ENCODE results near the gene SDCBP2. TPM values are rescaled to one million over a fixed set of nuclear protein-coding genes. Genes with fewer than 3 reads are reported as not detected.

SDCBP2 gene
- total and polyA plus RNA-seq, 2 of the 8 experiments (the other 6 are each of a cell fraction or from before 2014, with no cell fraction given): 4.2 to 6.7 TPM

DNA sequence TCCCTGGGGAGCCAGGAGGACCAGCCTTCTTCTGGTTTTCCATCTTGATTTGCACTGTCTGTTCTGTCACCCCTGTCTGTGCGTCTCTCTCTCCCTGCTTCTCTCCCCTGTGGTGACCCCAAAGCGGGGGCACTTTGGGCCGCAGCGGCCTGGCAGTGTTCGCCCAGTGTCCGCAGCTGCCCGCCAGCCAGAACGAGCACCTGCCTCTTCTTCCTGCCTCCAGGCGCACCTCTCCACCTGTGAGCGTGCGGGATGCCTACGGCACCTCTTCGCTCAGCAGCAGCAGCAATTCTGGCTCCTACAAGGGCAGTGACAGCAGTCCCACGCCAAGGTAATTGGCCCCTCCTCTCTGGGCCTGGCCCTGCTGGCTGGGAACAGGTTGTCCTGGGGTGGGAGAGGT, 32.0 kb downstream of the SDCBP2 start (continued):
- TF ChIP-seq, protein P1, sequence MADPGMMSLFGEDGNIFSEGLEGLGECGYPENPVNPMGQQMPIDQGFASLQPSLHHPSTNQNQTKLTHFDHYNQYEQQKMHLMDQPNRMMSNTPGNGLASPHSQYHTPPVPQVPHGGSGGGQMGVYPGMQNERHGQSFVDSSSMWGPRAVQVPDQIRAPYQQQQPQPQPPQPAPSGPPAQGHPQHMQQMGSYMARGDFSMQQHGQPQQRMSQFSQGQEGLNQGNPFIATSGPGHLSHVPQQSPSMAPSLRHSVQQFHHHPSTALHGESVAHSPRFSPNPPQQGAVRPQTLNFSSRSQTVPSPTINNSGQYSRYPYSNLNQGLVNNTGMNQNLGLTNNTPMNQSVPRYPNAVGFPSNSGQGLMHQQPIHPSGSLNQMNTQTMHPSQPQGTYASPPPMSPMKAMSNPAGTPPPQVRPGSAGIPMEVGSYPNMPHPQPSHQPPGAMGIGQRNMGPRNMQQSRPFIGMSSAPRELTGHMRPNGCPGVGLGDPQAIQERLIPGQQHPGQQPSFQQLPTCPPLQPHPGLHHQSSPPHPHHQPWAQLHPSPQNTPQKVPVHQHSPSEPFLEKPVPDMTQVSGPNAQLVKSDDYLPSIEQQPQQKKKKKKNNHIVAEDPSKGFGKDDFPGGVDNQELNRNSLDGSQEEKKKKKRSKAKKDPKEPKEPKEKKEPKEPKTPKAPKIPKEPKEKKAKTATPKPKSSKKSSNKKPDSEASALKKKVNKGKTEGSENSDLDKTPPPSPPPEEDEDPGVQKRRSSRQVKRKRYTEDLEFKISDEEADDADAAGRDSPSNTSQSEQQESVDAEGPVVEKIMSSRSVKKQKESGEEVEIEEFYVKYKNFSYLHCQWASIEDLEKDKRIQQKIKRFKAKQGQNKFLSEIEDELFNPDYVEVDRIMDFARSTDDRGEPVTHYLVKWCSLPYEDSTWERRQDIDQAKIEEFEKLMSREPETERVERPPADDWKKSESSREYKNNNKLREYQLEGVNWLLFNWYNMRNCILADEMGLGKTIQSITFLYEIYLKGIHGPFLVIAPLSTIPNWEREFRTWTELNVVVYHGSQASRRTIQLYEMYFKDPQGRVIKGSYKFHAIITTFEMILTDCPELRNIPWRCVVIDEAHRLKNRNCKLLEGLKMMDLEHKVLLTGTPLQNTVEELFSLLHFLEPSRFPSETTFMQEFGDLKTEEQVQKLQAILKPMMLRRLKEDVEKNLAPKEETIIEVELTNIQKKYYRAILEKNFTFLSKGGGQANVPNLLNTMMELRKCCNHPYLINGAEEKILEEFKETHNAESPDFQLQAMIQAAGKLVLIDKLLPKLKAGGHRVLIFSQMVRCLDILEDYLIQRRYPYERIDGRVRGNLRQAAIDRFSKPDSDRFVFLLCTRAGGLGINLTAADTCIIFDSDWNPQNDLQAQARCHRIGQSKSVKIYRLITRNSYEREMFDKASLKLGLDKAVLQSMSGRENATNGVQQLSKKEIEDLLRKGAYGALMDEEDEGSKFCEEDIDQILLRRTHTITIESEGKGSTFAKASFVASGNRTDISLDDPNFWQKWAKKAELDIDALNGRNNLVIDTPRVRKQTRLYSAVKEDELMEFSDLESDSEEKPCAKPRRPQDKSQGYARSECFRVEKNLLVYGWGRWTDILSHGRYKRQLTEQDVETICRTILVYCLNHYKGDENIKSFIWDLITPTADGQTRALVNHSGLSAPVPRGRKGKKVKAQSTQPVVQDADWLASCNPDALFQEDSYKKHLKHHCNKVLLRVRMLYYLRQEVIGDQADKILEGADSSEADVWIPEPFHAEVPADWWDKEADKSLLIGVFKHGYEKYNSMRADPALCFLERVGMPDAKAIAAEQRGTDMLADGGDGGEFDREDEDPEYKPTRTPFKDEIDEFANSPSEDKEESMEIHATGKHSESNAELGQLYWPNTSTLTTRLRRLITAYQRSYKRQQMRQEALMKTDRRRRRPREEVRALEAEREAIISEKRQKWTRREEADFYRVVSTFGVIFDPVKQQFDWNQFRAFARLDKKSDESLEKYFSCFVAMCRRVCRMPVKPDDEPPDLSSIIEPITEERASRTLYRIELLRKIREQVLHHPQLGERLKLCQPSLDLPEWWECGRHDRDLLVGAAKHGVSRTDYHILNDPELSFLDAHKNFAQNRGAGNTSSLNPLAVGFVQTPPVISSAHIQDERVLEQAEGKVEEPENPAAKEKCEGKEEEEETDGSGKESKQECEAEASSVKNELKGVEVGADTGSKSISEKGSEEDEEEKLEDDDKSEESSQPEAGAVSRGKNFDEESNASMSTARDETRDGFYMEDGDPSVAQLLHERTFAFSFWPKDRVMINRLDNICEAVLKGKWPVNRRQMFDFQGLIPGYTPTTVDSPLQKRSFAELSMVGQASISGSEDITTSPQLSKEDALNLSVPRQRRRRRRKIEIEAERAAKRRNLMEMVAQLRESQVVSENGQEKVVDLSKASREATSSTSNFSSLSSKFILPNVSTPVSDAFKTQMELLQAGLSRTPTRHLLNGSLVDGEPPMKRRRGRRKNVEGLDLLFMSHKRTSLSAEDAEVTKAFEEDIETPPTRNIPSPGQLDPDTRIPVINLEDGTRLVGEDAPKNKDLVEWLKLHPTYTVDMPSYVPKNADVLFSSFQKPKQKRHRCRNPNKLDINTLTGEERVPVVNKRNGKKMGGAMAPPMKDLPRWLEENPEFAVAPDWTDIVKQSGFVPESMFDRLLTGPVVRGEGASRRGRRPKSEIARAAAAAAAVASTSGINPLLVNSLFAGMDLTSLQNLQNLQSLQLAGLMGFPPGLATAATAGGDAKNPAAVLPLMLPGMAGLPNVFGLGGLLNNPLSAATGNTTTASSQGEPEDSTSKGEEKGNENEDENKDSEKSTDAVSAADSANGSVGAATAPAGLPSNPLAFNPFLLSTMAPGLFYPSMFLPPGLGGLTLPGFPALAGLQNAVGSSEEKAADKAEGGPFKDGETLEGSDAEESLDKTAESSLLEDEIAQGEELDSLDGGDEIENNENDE (IDR thresholded peaks at IDR 0.05; ENCODE audit: insufficient replicate concordance, low read length): no peak
- no peak for TF ChIP-seq SIN3A (conservative IDR thresholded peaks at IDR 0.05 in 1 of 2, IDR thresholded peaks at IDR 0.05 in 1 of 2; ENCODE audit: low read depth in 1 of 2, low read length in 2 of 2)
- TF ChIP-seq HDAC6 (IDR thresholded peaks at IDR 0.05; ENCODE audit: low read depth, low read length): no peak
- no peak for TF ChIP-seq TAF1 (IDR thresholded peaks at IDR 0.05; ENCODE audit: low read depth, low read length)
- TF ChIP-seq FOSL1 (IDR thresholded peaks at IDR 0.05; ENCODE audit: insufficient read depth, low read depth, low read length): no peak
- no peak for TF ChIP-seq EP300 (IDR thresholded peaks at IDR 0.05; ENCODE audit: borderline replicate concordance in 1 of 2, low read depth in 2 of 2, low read length in 2 of 2)

Measured in H1 (cell line).